HG03025 (cell line): Measurements from ENCODE around the gene IGFL1.
"Not testable (repeated sequence)": the region's sequence is repeated elsewhere in the genome, so short reads cannot be mapped to it uniquely, and the experiment has no call there.

Experiments used
- ATAC-seq: cut with Tn5 transposase; IDR thresholded peaks from one replicate; pipeline ENCODE4 v1.9.1; 2021; ENCODE audit warnings: mild to moderate bottlenecking, moderate library complexity; ENCODE audit not compliant: unreplicated experiment, low FRiP score

Gene IGFL1

DNA sequence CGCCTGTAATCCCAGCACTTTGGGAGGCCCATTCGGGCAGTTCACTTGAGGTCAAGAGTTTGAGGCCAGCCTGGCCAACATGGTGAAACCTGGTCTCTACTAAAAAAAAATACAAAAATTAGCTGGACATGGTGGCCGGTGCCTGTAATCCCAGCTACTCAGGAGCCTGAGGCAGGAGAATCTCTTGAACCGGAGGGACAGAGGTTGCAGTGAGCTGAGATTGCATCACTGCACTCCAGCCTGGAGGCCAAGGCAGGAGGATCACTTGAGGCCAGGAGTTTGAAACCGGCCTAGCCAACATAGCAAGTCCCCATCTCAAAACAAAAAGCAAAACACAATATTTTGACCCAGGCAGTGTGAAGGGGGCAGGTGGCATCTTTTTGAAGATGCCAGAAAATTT is 35.3 kb downstream of the IGFL1 start:
- ATAC-seq, result not testable (repeated sequence)

DNA sequence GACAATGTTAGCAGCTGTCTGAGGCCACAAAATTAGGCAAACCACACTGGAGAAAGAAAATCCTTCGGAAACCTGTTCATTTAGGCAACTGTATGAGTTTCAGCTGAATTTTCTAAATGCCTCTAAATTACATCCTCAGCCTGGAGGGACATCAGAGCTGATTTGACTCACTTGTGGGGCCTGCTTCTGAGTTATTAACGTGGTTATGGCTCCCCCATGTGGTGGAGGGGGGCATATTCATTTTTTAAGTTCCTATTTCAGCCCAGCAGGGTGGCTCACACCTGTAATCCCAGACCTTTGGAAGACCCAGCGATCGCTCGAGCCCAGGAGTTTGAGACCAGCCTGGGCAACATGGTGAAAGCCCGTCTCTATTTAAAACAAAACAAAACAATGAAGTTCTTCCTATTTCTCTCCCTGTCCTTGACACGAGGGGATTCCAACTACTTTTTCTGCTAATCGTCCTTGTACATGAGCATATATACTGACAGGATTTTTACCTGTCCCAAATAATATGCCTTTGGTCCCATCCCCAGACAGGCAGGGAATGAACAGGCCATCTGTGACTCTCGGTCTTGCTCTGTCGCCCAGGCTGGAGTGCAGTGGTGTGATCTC is 35.8 kb downstream of the IGFL1 start:
- no peak for ATAC-seq

DNA sequence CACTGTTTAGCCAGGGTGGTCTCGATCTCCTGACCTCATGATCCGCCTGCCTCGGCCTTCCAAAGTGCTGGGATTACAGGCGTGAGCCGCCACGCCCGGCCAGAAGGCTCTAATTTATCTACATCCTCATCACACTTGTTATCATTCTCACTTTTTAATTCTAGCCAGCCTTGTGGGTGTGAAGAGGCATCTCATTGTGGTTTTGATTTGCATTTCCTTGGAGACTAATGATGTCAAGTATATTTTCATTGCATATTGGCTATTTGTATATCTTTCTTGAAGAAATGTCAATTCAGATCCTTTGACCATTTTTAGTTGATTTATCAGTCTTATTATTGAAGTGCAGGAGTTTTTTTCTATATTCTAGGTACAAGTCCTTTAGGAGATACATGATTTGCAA is 39.6 kb downstream of the IGFL1 start:
- no peak for ATAC-seq

DNA sequence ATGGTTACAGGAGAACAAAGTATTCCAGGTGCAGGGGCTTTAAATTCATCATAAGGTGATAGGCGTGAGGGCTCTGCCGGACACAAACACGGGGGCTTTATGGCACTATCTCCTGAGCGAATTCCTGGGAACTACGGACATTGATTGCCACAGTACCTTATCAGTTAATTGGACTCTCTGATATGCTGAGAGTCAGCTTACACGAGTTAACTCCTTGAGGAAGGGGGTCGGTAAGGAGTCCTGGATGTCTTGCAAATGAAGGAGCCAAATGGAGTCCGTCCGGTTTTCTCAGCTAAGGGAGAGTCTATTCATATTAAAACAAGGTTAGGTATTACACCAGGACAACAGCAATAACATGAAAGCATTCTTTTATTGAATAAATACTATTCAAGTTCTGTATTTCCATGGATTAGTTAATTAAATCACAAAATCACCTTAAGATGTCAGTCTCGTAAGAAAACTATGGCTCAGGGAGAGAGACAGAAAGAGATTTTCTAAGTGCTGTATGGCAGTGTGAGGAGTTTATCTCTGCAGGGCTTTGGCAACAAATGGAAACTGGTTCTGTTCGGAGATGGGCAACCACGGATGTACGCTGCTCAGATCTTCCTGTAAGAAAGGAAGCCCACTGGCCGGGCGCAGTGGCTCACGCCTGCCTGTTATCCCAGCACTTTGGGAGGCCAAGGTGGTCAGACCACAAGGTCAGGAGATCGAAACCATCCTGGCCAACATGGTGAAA is 41.1 kb downstream of the IGFL1 start:
- ATAC-seq, result no peak

DNA sequence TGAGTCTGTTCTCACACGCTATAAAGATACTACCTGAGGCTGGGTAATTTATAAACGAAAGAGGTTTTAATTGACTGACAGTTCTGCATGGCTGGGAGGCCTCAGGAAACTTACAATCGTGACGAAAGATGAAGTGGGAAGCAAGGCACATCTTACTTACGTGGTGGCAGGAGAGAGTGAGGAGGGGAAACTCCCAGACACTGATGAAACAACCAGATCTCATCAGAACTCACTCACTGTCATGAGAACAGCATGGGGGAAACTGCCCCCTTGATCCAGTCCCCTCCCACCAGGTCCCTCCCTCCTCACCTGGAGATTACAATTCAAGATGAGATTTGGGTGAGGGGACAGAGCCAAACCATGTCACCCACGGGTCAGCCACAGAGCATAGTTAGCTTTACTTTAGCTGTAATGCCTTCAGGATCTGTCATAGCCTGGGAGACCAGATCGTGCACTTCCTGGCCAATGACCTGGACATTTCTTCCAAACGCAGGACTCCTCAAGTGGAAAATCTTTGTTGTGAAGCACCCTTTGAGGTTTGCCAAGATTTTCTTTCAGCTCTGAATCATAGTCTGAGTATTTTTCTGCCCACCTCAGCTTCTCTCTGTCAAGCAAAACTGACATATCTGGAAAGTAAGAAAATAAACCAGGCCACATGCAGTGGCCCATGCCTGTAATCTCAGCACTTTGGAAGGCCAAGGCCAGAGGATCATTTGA is 42.1 kb downstream of the IGFL1 start:
- no peak for ATAC-seq

DNA sequence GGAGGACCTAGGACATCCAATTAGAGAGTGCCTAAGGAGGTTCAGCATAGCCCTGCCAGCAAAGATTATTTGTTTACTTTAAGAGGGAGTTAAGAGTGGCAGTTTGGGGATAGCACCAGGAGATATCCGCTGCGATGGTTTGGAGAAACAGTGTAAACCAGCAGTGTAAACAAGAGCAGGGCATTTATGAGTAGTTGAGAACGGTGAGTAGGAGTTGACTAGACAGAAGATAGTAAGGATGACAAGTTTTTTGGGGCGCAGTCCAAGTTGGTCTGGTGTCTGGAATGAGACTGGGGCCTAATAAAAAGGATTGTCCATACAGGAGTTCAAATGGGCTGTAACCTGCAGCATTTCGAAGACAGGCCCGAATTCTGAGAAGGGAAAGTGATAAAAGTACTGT is 44.4 kb downstream of the IGFL1 start:
- not testable (repeated sequence) for ATAC-seq

DNA sequence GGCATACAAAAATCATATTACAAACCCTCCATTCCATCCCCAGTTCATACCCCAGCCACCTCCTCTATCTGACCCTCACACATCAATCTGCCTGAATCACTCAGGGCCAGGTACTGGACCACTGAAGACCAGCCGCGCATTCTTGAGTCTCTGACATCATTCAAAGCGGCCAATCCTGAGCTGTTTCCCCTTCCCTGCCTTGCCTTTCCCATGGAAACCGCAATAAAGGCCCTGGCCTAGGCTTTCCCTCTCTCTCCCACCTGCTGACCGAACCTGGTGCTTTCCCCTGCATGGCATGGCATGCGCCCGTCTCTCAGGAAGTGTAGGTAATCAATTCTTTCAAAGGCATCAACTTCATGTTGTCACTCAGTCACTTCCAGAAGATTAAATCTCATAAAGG is 49.6 kb downstream of the IGFL1 start:
- no peak for ATAC-seq
